HG02970 (cell line): ENCODE measurements around the gene OR2L13.
"Not testable (repeated sequence)": the region's sequence is repeated elsewhere in the genome, so short reads cannot be mapped to it uniquely, and the experiment has no call there.

ENCODE experiments used
- ATAC-seq: cut with Tn5 transposase; IDR thresholded peaks from one replicate; pipeline ENCODE4 v1.9.1; 2021; ENCODE audit warnings: mild to moderate bottlenecking, moderate library complexity, moderate number of reproducible peaks; ENCODE audit not compliant: unreplicated experiment, low FRiP score

The OR2L13 gene, protein sequence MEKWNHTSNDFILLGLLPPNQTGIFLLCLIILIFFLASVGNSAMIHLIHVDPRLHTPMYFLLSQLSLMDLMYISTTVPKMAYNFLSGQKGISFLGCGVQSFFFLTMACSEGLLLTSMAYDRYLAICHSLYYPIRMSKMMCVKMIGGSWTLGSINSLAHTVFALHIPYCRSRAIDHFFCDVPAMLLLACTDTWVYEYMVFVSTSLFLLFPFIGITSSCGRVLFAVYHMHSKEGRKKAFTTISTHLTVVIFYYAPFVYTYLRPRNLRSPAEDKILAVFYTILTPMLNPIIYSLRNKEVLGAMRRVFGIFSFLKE

DNA sequence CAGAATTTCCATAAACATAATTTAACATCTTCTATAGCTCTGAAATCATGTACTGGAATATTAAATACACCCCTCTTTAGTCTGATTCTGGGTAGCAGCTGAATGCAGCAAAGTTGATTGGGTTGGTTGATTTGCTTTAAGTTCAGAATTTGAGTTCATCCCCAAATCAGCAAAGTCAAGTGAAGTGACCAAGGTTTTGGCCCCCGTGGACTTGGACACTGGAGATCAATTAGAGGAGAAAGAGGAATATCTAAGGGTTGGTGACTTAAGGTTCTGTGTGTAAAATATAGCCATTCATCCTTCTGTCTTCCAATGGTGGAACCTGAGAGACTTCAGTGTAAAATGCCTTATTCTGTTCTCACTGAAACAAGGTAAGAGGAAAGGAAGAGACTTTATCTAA lies at the start of gene OR2L13:
OR2L13 (plus strand) TSS at position 301 of the 400 bp plus-strand sequence. CDS start 4,192 bp downstream, outside the sequence.
- no peak for ATAC-seq

DNA sequence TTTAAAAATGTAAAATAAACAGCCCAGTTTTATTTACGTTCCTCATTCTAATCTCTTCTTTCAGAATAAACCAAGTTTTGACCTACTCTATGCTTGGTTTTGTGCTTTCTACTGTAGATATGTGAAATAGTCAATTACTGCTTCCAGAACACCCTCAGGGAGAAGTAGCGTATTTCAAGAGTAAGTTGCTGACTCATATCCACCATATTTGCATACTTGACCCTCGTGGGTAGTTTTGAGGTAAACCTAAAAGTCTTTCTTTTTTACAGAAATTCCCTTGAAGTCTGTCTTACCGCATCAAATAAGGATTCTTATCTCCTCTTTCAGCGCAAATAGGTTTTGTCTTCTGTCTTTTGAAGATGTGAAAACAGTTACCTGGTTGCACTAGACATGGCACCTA lies 49.8 kb upstream of the OR2L13 start:
- ATAC-seq: no peak

DNA sequence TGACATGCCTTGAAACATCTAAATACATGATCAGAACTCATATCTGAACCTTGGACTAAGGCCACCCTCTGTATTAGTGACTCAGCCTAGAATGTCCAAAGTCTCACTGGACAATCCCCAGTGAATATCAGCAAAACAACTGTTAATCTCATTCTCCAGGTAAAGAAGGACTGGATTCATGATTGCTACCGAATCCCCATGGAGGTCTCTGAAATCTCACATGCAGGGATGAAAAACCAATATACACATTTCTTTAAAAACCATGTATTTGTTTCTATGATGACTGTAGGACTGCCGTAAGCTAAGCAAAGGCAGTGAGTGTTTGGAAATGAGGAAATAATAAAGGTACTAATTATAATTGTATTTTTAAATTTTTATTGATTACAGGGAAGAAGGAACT lies 48.4 kb upstream of the OR2L13 start, which contains the start of gene OR2L3:
OR2L3 (plus strand) TSS at position 301 of the 400 bp plus-strand sequence. CDS start 13,846 bp downstream, outside the sequence.
- no peak for ATAC-seq

DNA sequence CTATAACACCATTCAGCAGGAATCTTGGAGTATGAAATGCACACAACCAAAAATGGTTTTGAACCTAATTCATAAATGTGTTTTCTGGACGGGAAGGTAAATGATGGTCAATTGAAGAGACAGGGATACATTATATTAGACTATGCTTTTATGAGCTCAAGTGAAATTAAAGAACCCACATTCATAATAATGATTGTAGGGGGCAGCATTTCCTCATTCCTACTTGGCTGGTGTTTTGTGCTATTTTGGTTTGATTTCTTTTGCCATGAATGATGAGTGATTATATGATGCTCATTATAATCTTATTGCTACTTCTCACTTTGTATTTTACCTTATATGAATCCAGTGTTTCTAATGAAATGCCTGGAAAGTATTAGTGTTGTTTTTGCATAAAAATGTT lies 48.0 kb upstream of the OR2L13 start:
- no peak for ATAC-seq

DNA sequence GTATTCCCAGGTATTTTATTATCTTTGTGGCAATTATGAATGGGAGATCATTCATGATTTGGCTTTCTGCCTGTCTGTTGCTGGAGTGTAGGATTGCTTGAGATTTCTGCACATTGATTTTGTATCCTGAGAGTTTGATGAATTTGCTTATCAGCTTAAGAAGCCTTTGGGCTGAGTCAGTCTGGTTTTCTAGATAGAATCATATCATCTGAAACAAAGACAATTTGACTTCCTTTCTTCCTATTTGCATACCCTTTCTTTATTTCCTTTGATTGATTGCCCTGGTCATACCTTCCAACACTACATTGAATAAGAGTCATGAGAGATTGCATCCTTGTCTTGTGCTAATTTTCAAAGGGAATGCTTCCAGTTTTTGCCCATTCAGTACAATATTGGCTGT lies 40.3 kb upstream of the OR2L13 start:
- ATAC-seq: no peak

DNA sequence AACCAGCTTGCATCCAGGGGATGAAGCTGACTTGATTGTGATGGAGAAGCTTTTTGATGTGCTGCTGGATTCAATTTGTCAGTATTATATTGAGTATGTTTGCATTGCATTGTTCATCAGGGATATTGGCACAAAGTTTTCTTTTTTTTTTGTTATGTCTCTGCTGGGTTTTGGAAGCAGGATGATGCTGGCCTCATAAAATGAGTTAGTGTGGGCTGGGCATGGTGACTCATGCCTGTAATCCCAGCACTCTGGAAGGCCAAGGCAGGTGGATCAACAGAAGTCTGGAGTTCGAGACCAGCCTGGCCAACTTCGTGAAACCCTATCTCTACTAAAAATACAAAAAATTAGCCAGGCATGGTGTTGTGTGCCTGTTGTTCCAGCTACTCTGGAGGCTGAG lies 39.7 kb upstream of the OR2L13 start:
- ATAC-seq: no peak

DNA sequence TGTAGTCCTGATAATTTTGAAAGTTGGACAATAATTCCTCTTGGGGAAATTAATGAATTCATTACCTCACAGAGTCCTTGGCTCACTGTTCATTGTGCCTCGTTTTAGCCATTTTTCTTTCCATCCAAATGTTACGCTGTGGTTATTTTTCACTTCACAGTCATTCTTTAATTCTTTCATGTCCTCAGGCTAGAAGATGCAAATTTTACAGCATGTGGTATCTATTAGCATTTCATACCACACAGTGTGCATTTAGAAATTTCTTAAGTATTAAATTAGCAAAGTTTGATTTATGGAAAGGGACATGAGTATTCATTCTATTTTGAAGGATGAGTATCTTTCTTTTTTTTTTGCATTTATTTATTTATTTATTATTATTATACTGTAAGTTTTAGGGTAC lies 29.9 kb upstream of the OR2L13 start:
- no peak for ATAC-seq

DNA sequence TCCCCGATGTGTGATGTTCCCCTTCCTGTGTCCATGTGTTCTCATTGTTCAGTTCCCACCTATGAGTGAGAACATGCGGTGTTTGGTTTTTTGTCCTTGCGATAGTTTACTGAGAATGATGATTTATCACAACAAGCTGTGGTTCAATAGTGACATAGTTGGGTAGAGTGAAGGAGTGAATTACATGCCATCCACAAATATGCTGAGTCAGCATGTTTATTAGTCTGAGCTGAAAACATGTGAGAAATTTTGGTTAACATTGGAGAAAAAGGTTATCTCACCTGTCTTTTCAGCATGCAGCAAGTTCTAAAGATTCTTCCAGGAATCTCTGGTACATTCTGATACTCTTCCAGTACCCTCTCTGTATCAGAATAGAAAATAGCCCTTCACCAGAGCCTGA lies 29.4 kb upstream of the OR2L13 start:
- no peak for ATAC-seq

DNA sequence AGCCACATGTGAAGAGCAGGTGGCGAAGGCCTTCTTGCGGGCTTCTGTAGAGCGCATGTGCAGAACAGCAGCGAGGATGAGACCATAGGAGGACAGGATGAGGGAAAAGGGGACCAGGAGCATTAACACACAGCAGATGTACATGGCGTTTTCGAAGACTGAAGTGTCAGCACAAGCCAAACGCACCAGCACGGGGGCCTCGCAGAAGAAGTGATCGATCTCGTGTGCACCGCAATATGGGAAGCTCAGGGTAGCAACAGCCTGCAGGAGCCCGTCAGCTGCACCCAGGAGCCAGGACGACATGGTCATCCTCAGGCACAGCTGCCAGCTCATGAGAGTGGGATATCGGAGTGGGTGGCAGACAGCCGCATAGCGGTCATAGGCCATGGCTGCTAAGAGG lies 11.1 kb upstream of the OR2L13 start:
- not testable (repeated sequence) for ATAC-seq

DNA sequence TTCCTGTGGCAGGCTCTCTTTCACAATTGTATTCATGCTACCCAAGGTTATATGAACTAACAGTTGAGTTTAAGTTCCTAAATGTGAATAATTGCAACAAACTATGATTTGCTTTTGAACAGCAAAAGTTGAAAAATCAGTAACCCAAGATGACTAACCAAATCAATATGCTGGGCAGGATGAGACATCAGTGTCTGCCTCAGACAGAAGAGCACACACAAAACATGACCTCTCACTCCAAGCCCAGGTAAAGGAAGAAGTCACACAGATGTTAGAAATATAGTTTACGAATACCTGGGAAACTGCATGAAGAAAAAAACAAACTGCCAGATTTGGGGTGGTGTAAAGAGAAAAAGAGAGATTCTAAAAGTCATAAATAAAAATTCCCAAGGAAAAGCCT lies 3.5 kb downstream of the OR2L13 start:
- no peak for ATAC-seq

DNA sequence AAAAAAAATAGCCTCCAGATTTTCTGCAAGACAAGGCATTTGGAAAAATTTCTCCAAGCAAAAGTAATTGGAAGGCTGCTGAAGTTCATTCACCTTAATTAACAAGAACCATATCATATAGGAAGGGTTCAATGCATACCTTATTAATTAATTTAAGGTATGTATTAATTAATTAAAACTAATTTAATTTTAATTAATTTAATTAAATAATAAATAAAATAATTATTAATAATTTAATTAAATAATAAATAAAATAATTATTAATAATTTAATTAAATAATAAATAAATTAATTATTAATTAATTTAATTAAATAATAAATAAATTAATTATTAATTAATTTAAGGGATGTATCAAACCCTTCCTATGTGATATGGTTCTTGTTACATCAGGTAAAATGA lies 7.9 kb downstream of the OR2L13 start:
- no peak for ATAC-seq

DNA sequence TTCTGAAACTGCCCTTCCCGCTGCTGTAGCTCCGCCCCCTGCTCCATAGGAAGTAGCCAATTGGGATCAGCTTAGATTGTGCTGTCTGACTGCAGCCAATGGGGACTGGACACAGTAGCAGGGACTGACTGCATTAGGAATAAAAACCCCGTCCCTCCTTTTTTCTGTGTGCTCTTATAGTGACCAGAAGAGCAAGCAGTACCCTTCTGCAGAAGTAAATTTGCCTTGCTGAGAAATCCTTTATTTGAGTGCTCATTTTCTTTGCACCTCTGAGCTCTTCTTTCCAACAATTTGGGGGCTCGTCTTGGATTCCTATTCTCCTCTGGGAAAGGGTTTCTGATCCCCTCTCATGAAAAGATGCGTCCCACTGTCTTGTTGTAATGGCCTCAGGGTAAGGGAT lies 16.2 kb downstream of the OR2L13 start:
- no peak for ATAC-seq

DNA sequence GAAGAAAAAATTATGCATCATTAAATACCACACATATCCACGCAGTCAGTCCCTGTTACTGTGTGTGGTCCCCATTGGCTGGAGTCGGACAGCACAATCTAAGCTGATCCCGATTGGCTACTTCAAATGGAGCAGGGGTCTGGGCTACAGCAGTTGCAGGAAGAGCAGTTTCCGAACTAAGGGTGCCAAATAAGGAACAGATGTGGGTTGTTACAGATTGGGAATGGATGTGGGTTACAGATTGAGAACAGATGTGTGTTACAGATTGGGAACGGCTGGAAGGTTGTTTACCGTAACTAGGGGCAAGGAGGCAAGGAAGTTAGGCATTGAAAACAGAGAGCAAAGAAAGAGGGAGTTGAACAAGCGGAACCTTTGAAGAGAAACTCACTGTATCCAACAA lies 19.9 kb downstream of the OR2L13 start:
- no peak for ATAC-seq

DNA sequence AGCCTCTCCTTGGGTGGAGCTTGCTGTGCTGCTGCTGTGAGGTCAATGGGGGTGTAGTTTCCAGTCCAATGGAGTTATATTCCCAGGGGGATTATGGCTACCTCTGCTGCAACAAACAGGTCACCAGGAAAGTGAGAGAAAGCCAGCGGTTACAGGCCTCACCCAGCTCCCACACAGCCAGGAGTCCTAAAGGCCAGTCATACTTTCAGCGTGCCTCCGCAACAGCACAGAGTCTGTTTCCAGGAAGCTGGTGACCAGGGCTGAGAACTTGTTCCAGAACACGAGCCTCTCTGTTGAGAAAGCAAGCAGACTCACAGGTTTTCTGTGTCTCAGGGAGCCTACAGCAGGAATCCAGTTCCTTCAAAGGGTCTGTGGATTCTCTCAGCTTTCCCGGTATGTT lies 32.7 kb downstream of the OR2L13 start:
- ATAC-seq: no peak

DNA sequence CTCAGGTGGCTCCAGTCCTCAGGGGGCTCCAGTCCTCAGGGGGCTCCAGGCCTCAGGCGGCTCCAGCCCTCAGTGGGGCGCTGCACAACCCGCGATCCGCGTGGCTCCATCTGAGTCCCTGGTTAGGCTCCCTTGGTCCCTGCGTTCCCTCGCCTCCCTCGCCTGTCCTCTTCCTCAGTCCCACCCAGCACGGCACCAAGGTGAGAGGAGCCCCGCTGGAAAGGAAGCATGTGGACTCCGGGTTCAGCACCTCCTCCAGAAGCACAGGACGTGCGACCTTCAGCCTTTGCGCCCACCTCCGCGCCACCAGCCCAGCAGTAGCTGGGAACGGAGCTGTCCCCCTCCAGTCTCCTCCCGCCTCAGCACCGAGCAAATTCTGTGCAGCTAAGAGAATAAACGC lies 41.8 kb downstream of the OR2L13 start:
- ATAC-seq: no peak

DNA sequence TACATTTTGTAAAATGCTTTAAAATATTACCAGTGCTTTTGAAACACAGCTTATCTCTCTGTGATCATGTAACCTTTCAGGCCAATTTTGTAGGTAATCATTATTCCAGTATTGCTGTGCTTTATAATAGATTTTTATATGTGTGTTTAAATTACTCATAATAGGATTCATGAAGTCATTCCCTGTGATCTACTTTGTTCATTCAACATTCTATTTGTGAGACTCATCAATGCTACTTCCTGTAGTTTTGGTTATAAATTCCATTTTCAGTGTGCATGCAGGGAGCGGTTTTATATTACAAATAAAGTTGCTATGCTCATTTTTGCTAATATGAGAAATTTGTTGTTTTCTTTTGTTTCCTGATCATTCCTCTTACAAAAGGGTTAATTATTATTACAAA lies 45.9 kb downstream of the OR2L13 start:
- ATAC-seq: no peak

DNA sequence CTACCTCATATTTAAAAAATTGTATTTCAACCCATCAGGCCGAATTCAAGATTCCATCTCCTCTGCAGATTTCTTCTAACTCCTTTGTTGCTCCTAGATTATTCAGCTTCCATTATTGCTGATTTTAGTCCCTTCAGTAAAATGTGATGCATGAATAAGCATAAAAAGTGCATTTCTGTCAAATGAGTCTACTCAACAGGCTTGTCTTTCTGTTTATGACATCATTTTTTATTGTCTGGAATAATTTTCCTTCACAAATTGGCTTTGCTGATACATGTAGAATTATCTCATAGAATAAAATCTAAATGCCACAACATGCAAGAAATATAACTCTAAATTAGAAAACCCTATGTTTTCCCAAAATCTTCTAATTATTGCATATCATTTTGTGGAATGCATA lies 48.3 kb downstream of the OR2L13 start:
- ATAC-seq: no peak

DNA sequence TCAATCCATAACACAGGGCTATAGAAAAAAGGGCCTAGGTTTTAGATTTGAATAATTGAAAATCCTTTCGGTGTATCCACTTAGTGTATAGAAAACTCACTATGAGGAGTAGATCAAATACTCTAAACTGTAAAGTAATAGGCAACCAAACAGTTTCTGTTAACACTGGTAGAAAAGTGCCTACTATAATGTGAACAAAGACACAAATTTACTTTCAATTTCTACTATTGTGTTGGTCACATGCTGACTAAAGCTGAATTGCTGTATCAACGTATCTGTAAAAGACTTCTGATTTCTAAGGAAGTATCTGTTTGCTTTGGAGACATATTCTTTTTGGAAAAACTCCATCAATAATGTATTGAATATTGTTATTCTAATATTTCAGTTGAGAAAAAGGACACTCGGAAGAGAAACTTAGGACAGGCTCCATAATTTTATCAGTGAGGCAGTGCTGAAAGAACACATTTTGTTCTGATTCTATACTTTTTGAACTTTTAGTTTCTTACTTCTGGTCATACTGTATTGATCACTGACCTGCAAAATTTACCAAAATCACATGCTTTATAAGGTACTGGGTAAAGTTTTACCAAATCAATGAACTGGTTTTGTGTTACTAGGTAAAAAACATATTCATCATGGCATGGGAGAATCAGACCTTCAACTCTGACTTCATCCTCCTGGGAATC lies 49.7 kb downstream of the OR2L13 start, which contains the start of gene OR2M5:
OR2M5 (plus strand) TSS at position 636 of the 686 bp plus-strand sequence; CDS start at position 636, 0 bp downstream.
- no peak for ATAC-seq
